Esophagus squamous epithelium (tissue), 5 donors: ENCODE measurements around the gene NHLRC2. TPM values are rescaled to one million over a fixed set of nuclear protein-coding genes. Genes with fewer than 3 reads are reported as not detected.
"Not testable (repeated sequence)": the region's sequence is repeated elsewhere in the genome, so short reads cannot be mapped to it uniquely, and the experiment has no call there.

Experiments used
- DNase-seq: peaks from one replicate; lab custom pipeline; 2025; lab: John Stamatoyannopoulos, UW
- H3K27ac ChIP-seq, 4 donors: fragments of 200-600 bp; sonication (generic); one replicate each; pipeline ENCODE4 v1.5.1; 2016 to 2019; ENCODE audit warnings: mild to moderate bottlenecking in 1 of 4
- H3K27me3 ChIP-seq, 4 donors: fragments of 200-600 bp; sonication (generic); 1 replicate in 3 of 4; 2 replicates in 1 of 4; pipeline versions ENCODE4 v1.5.1 to v1.6.0; 2017 to 2021; ENCODE audit warnings: antibody characterized with exemption in 1 of 4
- H3K36me3 ChIP-seq, 3 donors: fragments of 200-600 bp; sonication (generic); one replicate each; pipeline ENCODE4 v1.5.1; 2016 to 2019
- H3K4me1 ChIP-seq, 3 donors: fragments of 200-600 bp; sonication (generic); one replicate each; pipeline ENCODE4 v1.5.1; 2017 to 2019
- H3K4me3 ChIP-seq, 4 donors: fragments of 200-600 bp; sonication (generic); 1 replicate in 3 of 4; 2 replicates in 1 of 4; pipeline ENCODE4 v1.5.1; 2016 to 2019; ENCODE audit warnings: mild to moderate bottlenecking in 2 of 4, moderate library complexity in 1 of 4
- H3K9me3 ChIP-seq, 3 donors: fragments of 200-600 bp; sonication (generic); one replicate each; pipeline ENCODE4 v1.5.1; 2016 to 2019
- POLR2A ChIP-seq, 4 donors: fragments of 450-650 bp; IDR thresholded peaks; one replicate each; pipeline ENCODE4 v1.6.1; 2017; ENCODE audit warnings: antibody characterized with exemption in 4 of 4, mild to moderate bottlenecking in 4 of 4, moderate library complexity in 3 of 4
- WGBS, 2 donors: methylation state at CpG; one replicate each; pipeline ENCODE4 v1.1.5; 2018; 5-methylcytosine and 5-hydroxymethylcytosine counted together
- intact Hi-C: fragments of 100-400 bp; cut with DNase I; formaldehyde crosslinking; loops from one replicate; pipeline ENCODE4 v1.15.0; 2022
- total RNA-seq, 4 donors: library from RNA; depleted of rRNA; stranded (reverse); fragments of >200 nt; gene quantifications; one replicate each; pipeline ENCODE4 v1.1.0, GENCODE V29; 2016
- TF ChIP-seq, protein P1 (sequence below), 6 experiments: fragments of 450-650 bp in 4 of 6; fragments of 200-600 bp in 2 of 6; sonication (generic) in 2 of 6; IDR thresholded peaks; one replicate each; pipeline ENCODE4 v1.5.1; 2016 to 2019; ENCODE audit warnings: antibody characterized with exemption in 6 of 6, mild to moderate bottlenecking in 4 of 6, moderate library complexity in 4 of 6
- donor health status: DM: yes; HTN: yes; CAD: no.

NHLRC2 gene, protein sequence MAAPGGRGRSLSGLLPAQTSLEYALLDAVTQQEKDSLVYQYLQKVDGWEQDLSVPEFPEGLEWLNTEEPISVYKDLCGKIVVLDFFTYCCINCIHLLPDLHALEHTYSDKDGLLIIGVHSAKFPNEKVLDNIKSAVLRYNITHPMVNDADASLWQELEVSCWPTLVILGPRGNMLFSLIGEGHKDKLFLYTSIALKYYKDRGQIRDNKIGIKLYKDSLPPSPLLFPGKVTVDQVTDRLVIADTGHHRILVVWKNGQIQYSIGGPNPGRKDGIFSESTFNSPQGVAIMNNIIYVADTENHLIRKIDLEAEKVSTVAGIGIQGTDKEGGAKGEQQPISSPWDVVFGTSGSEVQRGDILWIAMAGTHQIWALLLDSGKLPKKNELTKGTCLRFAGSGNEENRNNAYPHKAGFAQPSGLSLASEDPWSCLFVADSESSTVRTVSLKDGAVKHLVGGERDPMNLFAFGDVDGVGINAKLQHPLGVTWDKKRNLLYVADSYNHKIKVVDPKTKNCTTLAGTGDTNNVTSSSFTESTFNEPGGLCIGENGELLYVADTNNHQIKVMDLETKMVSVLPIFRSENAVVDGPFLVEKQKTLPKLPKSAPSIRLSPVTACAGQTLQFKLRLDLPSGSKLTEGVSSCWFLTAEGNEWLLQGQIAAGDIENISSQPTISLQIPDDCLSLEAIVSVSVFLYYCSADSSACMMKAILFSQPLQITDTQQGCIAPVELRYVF
- 10 to 100 TPM; 14.1 to 42.0 (median 31.2) TPM for total RNA-seq

DNA sequence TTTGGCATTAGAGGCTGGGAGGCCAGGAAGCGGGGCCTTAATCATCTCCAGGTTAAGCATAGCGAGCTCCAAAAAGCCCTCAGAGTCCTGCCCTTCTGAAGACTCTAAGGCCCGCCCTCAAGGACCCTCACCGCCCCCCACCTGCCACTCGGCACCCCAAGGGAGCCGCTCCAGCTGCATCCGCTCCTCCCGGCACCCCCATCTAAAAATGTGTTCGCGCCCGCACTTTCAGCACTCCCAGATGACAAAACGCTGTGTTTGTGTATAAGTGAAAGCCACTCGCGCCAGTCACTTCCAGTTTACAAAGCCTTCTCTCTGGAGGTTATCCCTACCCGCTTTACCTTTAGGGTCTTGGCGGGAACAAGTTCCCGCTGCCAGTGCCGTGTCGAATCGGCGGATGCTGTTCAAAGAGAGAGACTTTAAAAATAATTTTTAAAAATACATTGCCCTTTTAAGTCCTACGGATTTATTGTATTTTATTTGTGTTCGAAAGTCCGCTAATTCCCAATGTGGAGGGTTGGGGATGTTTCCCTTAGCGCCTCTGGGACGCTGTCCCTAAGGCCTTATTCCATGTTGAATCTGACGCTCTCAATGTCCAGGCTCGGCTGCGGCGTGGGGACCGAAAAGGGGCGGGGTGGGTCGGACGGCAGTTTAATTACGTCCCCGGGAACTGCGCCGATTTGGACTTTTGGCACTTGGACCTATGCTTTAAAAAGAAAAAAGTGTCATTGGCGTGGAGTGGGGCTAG lies at the start of gene NHLRC2, which contains the start of gene DCLRE1A:
Gene NHLRC2 (plus strand): TSS at position 649 of the 748 bp plus-strand sequence. CDS start 212 bp downstream, outside the sequence.
Gene DCLRE1A (minus strand): TSS at position 70 of the 748 bp plus-strand sequence. CDS start 900 bp downstream, outside the sequence.
- Histone ChIP-seq H3K27me3 (no peaks in the 10 kb centered on the region), H3K27ac (peak within 1 kb of the TSS; percentile 91 to 94 (median 93)), H3K36me3 (peaks cover 0 to 6% (median 0%) of the 10 kb centered on the region in 3 donors), H3K9me3 (no peaks in the 10 kb centered on the region), H3K4me1 (peaks cover 9 to 79% (median 15%) of the 10 kb centered on the region in 3 donors), H3K4me3 (peak within 1 kb of the TSS; percentile 87 to 96 (median 94))
- intact Hi-C loops, result no loop called here
- 0% methylated on average over 35 to 38 of the region's 39 CpGs for WGBS, 2 donors
- peak; percentile 19 for DNase-seq
- TF ChIP-seq POLR2A (IDR thresholded peaks at IDR 0.05), result no peak
- TF ChIP-seq, protein P1, sequence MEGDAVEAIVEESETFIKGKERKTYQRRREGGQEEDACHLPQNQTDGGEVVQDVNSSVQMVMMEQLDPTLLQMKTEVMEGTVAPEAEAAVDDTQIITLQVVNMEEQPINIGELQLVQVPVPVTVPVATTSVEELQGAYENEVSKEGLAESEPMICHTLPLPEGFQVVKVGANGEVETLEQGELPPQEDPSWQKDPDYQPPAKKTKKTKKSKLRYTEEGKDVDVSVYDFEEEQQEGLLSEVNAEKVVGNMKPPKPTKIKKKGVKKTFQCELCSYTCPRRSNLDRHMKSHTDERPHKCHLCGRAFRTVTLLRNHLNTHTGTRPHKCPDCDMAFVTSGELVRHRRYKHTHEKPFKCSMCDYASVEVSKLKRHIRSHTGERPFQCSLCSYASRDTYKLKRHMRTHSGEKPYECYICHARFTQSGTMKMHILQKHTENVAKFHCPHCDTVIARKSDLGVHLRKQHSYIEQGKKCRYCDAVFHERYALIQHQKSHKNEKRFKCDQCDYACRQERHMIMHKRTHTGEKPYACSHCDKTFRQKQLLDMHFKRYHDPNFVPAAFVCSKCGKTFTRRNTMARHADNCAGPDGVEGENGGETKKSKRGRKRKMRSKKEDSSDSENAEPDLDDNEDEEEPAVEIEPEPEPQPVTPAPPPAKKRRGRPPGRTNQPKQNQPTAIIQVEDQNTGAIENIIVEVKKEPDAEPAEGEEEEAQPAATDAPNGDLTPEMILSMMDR (IDR thresholded peaks at IDR 0.05), result no peak

DNA sequence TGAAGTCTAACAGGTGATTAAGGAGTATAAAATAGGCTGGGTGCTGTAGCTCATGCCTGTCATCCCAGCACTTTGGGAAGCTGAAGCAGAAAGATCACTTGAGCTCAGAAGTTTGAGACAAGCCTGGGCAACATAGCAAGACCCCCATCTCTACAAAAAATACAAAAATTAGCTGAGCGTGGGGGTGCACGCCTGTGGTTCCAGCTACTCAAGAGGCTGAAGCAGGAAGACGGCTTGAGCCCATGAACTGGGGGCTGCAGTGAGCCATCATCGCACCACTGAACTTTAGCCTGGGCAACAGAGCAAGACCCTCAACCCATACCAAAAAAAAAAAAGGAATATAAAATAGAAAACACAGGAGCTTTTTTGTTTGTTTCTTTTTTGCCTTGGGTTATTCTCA lies 48.0 kb upstream of the NHLRC2 start:
- intact Hi-C loops, result no loop called here
- H3K4me1 ChIP-seq, result peaks cover 0 to 20% (median 4%) of the 10 kb centered on the region in 3 donors
- peaks cover 0 to 8% (median 0%) of the 10 kb centered on the region in 4 donors for H3K27me3 ChIP-seq
- no peak overlapping the region for H3K27ac ChIP-seq
- DNase-seq, result no peak
- no peak overlapping the region for H3K4me3 ChIP-seq
- no peaks in the 10 kb centered on the region for H3K9me3 ChIP-seq
- TF ChIP-seq POLR2A (IDR thresholded peaks at IDR 0.05), result no peak
- TF ChIP-seq, protein P1 (IDR thresholded peaks at IDR 0.05), result no peak
- WGBS, 2 donors, result 86 to 94% methylated on average over 4 of the region's 4 CpGs
- H3K36me3 ChIP-seq, result no peaks in the 10 kb centered on the region

DNA sequence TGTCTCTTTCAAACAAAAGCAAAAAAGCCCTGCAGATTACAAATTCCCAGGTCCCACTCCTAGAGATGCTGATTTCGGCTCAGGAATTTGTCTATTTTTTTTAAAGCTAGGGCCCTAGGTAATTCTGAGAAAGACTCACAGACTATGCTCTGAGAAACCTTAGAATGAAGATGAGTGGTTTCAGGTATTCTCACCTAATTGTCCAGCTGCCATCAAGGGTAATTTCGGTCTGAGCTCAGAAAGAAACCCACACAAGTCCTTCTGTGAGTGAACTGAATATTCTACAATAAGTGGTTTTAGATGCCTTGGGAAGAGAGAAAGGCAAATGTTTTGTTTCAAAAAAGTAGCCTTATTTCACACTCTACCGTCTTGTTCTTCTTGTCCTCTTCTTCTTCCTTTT lies 46.3 kb upstream of the NHLRC2 start:
- DNase-seq, result no peak
- H3K9me3 ChIP-seq, result no peaks in the 10 kb centered on the region
- H3K4me3 ChIP-seq, result no peak overlapping the region
- intact Hi-C loops, result no loop called here
- H3K4me1 ChIP-seq, result peaks cover 0 to 4% (median 0%) of the 10 kb centered on the region in 3 donors
- TF ChIP-seq POLR2A (IDR thresholded peaks at IDR 0.05), result no peak
- TF ChIP-seq, protein P1 (IDR thresholded peaks at IDR 0.05), result no peak
- no peak overlapping the region for H3K27ac ChIP-seq
- H3K36me3 ChIP-seq, result no peaks in the 10 kb centered on the region
- 79% methylated on average over 3 of the region's 3 CpGs for WGBS, 2 donors
- H3K27me3 ChIP-seq, result peaks cover 0 to 9% (median 0%) of the 10 kb centered on the region in 4 donors

DNA sequence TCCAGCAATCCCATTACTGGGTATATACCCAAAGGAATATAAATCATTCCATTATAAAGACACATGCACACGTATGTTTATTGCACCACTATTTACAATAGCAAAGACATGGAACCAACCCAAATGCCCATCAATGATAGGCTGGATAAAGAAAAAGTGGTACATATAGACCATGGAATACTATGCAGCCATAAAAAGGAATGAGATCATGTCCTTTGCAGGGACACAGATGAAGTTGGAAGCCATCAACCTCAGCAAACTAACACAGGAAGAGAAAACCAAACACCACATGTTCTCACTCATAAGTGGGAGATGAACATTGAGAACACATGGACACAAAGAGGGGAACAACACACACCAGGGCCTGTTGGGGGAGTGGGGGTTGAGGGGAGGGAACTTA lies 39.8 kb upstream of the NHLRC2 start:
- H3K27me3 ChIP-seq, H3K36me3 ChIP-seq, H3K4me1 ChIP-seq, H3K27ac ChIP-seq, H3K4me3 ChIP-seq, DNase-seq, intact Hi-C loops, H3K9me3 ChIP-seq: not testable (repeated sequence)
- 88 to 93% methylated on average over 1 of the region's 1 CpG for WGBS, 2 donors

DNA sequence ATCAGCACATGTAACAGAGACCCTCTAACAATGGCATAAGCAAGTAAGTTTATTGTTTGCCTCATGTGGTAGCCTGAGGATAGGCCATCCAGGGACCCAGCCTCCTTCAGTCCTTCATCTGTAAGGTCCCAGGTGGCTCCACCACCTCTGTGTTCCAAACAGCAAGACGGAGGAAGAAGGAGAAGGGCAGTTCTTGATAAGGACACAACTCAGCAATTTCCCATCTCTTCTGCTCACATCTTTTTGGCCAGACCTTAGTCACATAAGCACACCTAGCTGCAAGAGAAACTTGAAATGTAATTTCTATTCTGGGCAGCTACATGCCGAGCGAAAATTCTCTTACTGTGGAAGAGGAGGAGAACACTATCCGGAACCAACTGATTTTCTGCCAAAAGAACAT lies 34.5 kb upstream of the NHLRC2 start:
- H3K4me3 ChIP-seq, result no peak overlapping the region
- WGBS, 2 donors, result 85 to 90% methylated on average over 4 of the region's 4 CpGs
- H3K36me3 ChIP-seq, result no peaks in the 10 kb centered on the region
- no peak overlapping the region for H3K27ac ChIP-seq
- H3K4me1 ChIP-seq, result no peaks in the 10 kb centered on the region
- no peaks in the 10 kb centered on the region for H3K9me3 ChIP-seq
- TF ChIP-seq, protein P1 (IDR thresholded peaks at IDR 0.05), result no peak
- TF ChIP-seq POLR2A (IDR thresholded peaks at IDR 0.05), result no peak
- no peak for DNase-seq
- no peaks in the 10 kb centered on the region for H3K27me3 ChIP-seq
- intact Hi-C loops, result no loop called here
